Mesenchymal stem cell (in vitro differentiated cells and primary cell): Measurements from ENCODE around the gene PARD3B.
A peak's percentile ranks its signal among the peaks of the same experiment; 100 is the strongest.

Experiments
- DNase-seq: peaks from one replicate; pipeline ENCODE4 v3.0.0-alpha.2; 2013
- H2AFZ ChIP-seq: one replicate; pipeline ENCODE4 v1.6.1; 2013; ENCODE audit warnings: low read depth, mild to moderate bottlenecking, control low read depth, inconsistent platforms, low read length, moderate library complexity
- H2AK5ac ChIP-seq: 2 replicates; pipeline ENCODE4 v1.6.1; 2013; ENCODE audit warnings: low read length, moderate library complexity, mild to moderate bottlenecking, inconsistent platforms; ENCODE audit not compliant: severe bottlenecking
- H2BK120ac ChIP-seq: one replicate; pipeline ENCODE4 v1.6.1; 2013; ENCODE audit warnings: low read depth, mild to moderate bottlenecking, inconsistent platforms, low read length, moderate library complexity
- H2BK12ac ChIP-seq, 2 experiments: one replicate each; pipeline ENCODE4 v1.6.1; 2013; ENCODE audit warnings: inconsistent platforms in 2 of 2, low read length in 2 of 2, mild to moderate bottlenecking in 2 of 2, moderate library complexity in 2 of 2, control low read depth in 1 of 2
- H2BK15ac ChIP-seq: one replicate; pipeline ENCODE4 v1.6.1; 2013; ENCODE audit warnings: mild to moderate bottlenecking, low read depth, inconsistent platforms; ENCODE audit not compliant: poor library complexity, severe bottlenecking
- H2BK5ac ChIP-seq: 2 replicates; pipeline ENCODE4 v1.6.1; 2013; ENCODE audit warnings: low read depth, mild to moderate bottlenecking, low read length, control low read depth, inconsistent platforms; ENCODE audit not compliant: poor library complexity, severe bottlenecking
- H3K14ac ChIP-seq, 2 experiments: one replicate each; pipeline ENCODE4 v1.6.1; 2013; ENCODE audit warnings: inconsistent platforms in 2 of 2, low read length in 2 of 2, control low read depth in 1 of 2, mild to moderate bottlenecking in 1 of 2, moderate library complexity in 1 of 2
- H3K18ac ChIP-seq, 2 experiments: one replicate each; pipeline ENCODE4 v1.6.1; 2013; ENCODE audit warnings: inconsistent platforms in 2 of 2, low read length in 2 of 2, control low read depth in 1 of 2, low read depth in 1 of 2, mild to moderate bottlenecking in 1 of 2
- H3K23ac ChIP-seq, 2 experiments: one replicate each; pipeline ENCODE4 v1.6.1; 2013; ENCODE audit warnings: inconsistent platforms in 2 of 2, low read length in 2 of 2, mild to moderate bottlenecking in 2 of 2, moderate library complexity in 2 of 2, control low read depth in 1 of 2
- H3K27ac ChIP-seq: 2 replicates; pipeline ENCODE4 v1.5.1; 2013; ENCODE audit warnings: mild to moderate bottlenecking, moderate library complexity, low read length, control low read depth, inconsistent platforms; ENCODE audit not compliant: poor library complexity, severe bottlenecking
- H3K27me3 ChIP-seq, 2 experiments: 2 replicates each; pipeline versions ENCODE4 v1.6.1 to v1.7.0; 2013; ENCODE audit warnings: low read length in 2 of 2, mild to moderate bottlenecking in 2 of 2, moderate library complexity in 2 of 2, control low read depth in 1 of 2, inconsistent platforms in 1 of 2; ENCODE audit not compliant: control insufficient read depth in 1 of 2, insufficient read depth in 1 of 2
- H3K36me3 ChIP-seq, 2 experiments: 2 replicates each; pipeline versions ENCODE4 v1.6.1 to v1.7.0; 2013; ENCODE audit warnings: low read length in 2 of 2, control low read depth in 1 of 2, inconsistent platforms in 1 of 2, low read depth in 1 of 2, mild to moderate bottlenecking in 1 of 2; ENCODE audit not compliant: insufficient read depth in 2 of 2, control insufficient read depth in 1 of 2
- H3K4ac ChIP-seq, 2 experiments: one replicate each; pipeline ENCODE4 v1.6.1; 2013; ENCODE audit warnings: inconsistent platforms in 2 of 2, low read length in 2 of 2, mild to moderate bottlenecking in 2 of 2, moderate library complexity in 2 of 2, control low read depth in 1 of 2, low read depth in 1 of 2
- H3K4me1 ChIP-seq: 2 replicates; pipeline ENCODE4 v1.6.1; 2013; ENCODE audit warnings: low read depth, low read length, control low read depth; ENCODE audit not compliant: control insufficient read depth, insufficient read depth
- H3K4me2 ChIP-seq: 2 replicates; pipeline ENCODE4 v1.6.1; 2013; ENCODE audit warnings: low read length, mild to moderate bottlenecking, inconsistent platforms; ENCODE audit not compliant: poor library complexity, severe bottlenecking
- H3K4me3 ChIP-seq, 2 experiments: 2 replicates each; pipeline versions ENCODE4 v1.5.1 to v1.7.0; 2013; ENCODE audit warnings: low read length in 2 of 2, mild to moderate bottlenecking in 2 of 2, control low read depth in 1 of 2, low read depth in 1 of 2; ENCODE audit not compliant: insufficient read depth in 1 of 2
- H3K79me1 ChIP-seq: replicated peaks from 2 replicates; pipeline ENCODE4 v1.6.1; 2013; ENCODE audit warnings: mild to moderate bottlenecking, control low read depth, low read length, inconsistent platforms; ENCODE audit not compliant: poor library complexity, severe bottlenecking
- H3K9ac ChIP-seq: 2 replicates; pipeline ENCODE4 v1.7.0; 2013; ENCODE audit warnings: mild to moderate bottlenecking, low read length, moderate library complexity
- H3K9me3 ChIP-seq: 2 replicates; pipeline ENCODE4 v1.7.0; 2013; ENCODE audit warnings: mild to moderate bottlenecking, low read length; ENCODE audit not compliant: control insufficient read depth
- H4K8ac ChIP-seq: one replicate; pipeline ENCODE4 v1.6.1; 2013; ENCODE audit warnings: inconsistent platforms, mild to moderate bottlenecking, low read length, moderate library complexity
- H4K91ac ChIP-seq: one replicate; pipeline ENCODE4 v1.6.1; 2013; ENCODE audit warnings: mild to moderate bottlenecking, low read length, inconsistent platforms
- WGBS: methylation state at CpG from one replicate; pipeline ENCODE4 v1.1.7; 2013; ENCODE audit warnings: mixed read lengths; 5-methylcytosine and 5-hydroxymethylcytosine counted together

PARD3B gene

GRCh38 chr2:205411558-205411957 lies 866.3 kb downstream of the PARD3B start:
- no peak overlapping the region for H2BK120ac ChIP-seq
- H3K4me1 ChIP-seq = no peaks in the 10 kb centered on the region
- H3K27ac ChIP-seq = no peak overlapping the region
- peak overlapping the region in 1 of 2 experiments; percentile 29 for H3K14ac ChIP-seq
- H3K79me1 ChIP-seq = no peaks in the 10 kb centered on the region
- H2BK15ac ChIP-seq = no peak overlapping the region
- H3K9ac ChIP-seq = no peak overlapping the region
- WGBS = 100% methylated on average over 3 of the region's 4 CpGs
- H3K23ac ChIP-seq = no peak overlapping the region
- no peak overlapping the region for H4K8ac ChIP-seq
- no peak overlapping the region for H2AK5ac ChIP-seq
- H3K4ac ChIP-seq = no peak overlapping the region
- H3K4me2 ChIP-seq = no peak overlapping the region
- DNase-seq = no peak
- no peak overlapping the region for H2BK12ac ChIP-seq
- H3K36me3 ChIP-seq = no peaks in the 10 kb centered on the region
- H3K27me3 ChIP-seq = no peaks in the 10 kb centered on the region
- H3K4me3 ChIP-seq = no peak overlapping the region
- H2BK5ac ChIP-seq = no peak overlapping the region
- no peak overlapping the region for H4K91ac ChIP-seq
- no peaks in the 10 kb centered on the region for H3K9me3 ChIP-seq
- H2AFZ ChIP-seq = no peak overlapping the region
- no peak overlapping the region for H3K18ac ChIP-seq

- H4K8ac ChIP-seq = no peak overlapping the region
Measured at GRCh38 chr2:205424326-205424725, 879.1 kb downstream of the PARD3B start.

GRCh38 chr2:205425102-205425501 lies 879.8 kb downstream of the PARD3B start:
- no peaks in the 10 kb centered on the region for H3K36me3 ChIP-seq
- no peak overlapping the region for H3K4me2 ChIP-seq
- H3K9ac ChIP-seq = no peak overlapping the region
- no peak overlapping the region for H3K4ac ChIP-seq
- H3K14ac ChIP-seq = no peak overlapping the region
- H2AK5ac ChIP-seq = no peak overlapping the region
- H3K27ac ChIP-seq = no peak overlapping the region
- no peaks in the 10 kb centered on the region for H3K27me3 ChIP-seq
- no peaks in the 10 kb centered on the region for H3K79me1 ChIP-seq
- H2BK5ac ChIP-seq = no peak overlapping the region
- 100% methylated on average over 1 of the region's 2 CpGs for WGBS
- no peaks in the 10 kb centered on the region for H3K4me1 ChIP-seq
- no peak overlapping the region for H4K91ac ChIP-seq
- H2BK120ac ChIP-seq = no peak overlapping the region
- no peaks in the 10 kb centered on the region for H3K9me3 ChIP-seq
- no peak overlapping the region for H2BK12ac ChIP-seq
- no peak overlapping the region for H2BK15ac ChIP-seq
- no peak for DNase-seq
- H3K23ac ChIP-seq = no peak overlapping the region
- no peak overlapping the region for H3K18ac ChIP-seq
- H3K4me3 ChIP-seq = no peak overlapping the region
- H4K8ac ChIP-seq = no peak overlapping the region
- no peak overlapping the region for H2AFZ ChIP-seq

More at GRCh38 chr2:205424326-205424725, 879.1 kb downstream of the PARD3B start:
- Histone ChIP-seq H2BK12ac (no peak overlapping the region), H3K18ac (no peak overlapping the region), H3K27me3 (no peaks in the 10 kb centered on the region), H3K4me3 (no peak overlapping the region), H3K79me1 (no peaks in the 10 kb centered on the region), H3K9ac (no peak overlapping the region), H3K4me1 (no peaks in the 10 kb centered on the region), H2AK5ac (no peak overlapping the region), H3K23ac (no peak overlapping the region), H3K4ac (no peak overlapping the region), H3K4me2 (no peak overlapping the region), H2BK15ac (no peak overlapping the region), H4K91ac (no peak overlapping the region), H3K9me3 (no peaks in the 10 kb centered on the region), H2BK5ac (no peak overlapping the region), H3K14ac (no peak overlapping the region), H2AFZ (no peak overlapping the region), H3K27ac (no peak overlapping the region), H3K36me3 (no peaks in the 10 kb centered on the region), H2BK120ac (no peak overlapping the region)
- 73% methylated on average over 4 of the region's 4 CpGs for WGBS
- DNase-seq = no peak

- Histone ChIP-seq H3K4me1 (no peaks in the 10 kb centered on the region), H3K36me3 (no peaks in the 10 kb centered on the region), H3K4ac (no peak overlapping the region), H3K18ac (no peak overlapping the region), H2AFZ (no peak overlapping the region), H3K9me3 (no peaks in the 10 kb centered on the region), H2BK5ac (no peak overlapping the region), H2BK12ac (no peak overlapping the region), H2AK5ac (no peak overlapping the region), H3K27ac (no peak overlapping the region), H3K14ac (no peak overlapping the region), H3K4me3 (no peak overlapping the region), H2BK15ac (no peak overlapping the region), H2BK120ac (no peak overlapping the region), H3K27me3 (no peaks in the 10 kb centered on the region), H3K4me2 (no peak overlapping the region), H4K8ac (no peak overlapping the region), H4K91ac (no peak overlapping the region), H3K79me1 (no peaks in the 10 kb centered on the region), H3K9ac (no peak overlapping the region), H3K23ac (no peak overlapping the region)
- peak; percentile 30 for DNase-seq
- WGBS = 0% methylated on average over 1 of the region's 3 CpGs
Measured at GRCh38 chr2:205427112-205427511, 881.8 kb downstream of the PARD3B start.
